ENCODE measurements around the gene HIGD1C. TPM values are rescaled to one million over a fixed set of nuclear protein-coding genes. Genes with fewer than 3 reads are reported as not detected.

HIGD1C gene
- total RNA-seq, 4 donors from 2014 or later, result not detected

GRCh38 chr12:51019927-51020326 is 67.6 kb downstream of the HIGD1C start:
- intact Hi-C loops (cut with DNase I; ENCODE audit: low total_unique reads) (no loop called here), in situ Hi-C loops (cut with MboI; ENCODE audit: low pct_ligation_motif_present in 1 of 4, low pct_unique_long_range_greater_than_20kb in 1 of 4, low sequenced_read_pairs in 3 of 4) (no loop called here)
- H3K4me3 ChIP-seq, result no peak overlapping the region
- DNase-seq, result no peak
- TF ChIP-seq CTCF (IDR thresholded peaks at IDR 0.05) (no peak), EP300 (IDR thresholded peaks at IDR 0.05; ENCODE audit: low read depth) (no peak), POLR2A (IDR thresholded peaks at IDR 0.05) (no peak), POLR2AphosphoS5 (IDR thresholded peaks at IDR 0.05) (no peak)
- 82 to 87% methylated on average over 2 of the region's 2 CpGs for WGBS, 2 donors (ENCODE audit: low coverage in 1 of 2)
- peaks cover 0 to 27% (median 15%) of the 10 kb centered on the region in 4 donors for H3K4me1 ChIP-seq
- no peaks in the 10 kb centered on the region for H3K9me3 ChIP-seq
- peak overlapping the region in 1 of 4 donors; percentile 5 for H3K27ac ChIP-seq
- H3K36me3 ChIP-seq, result no peaks in the 10 kb centered on the region
- no peaks in the 10 kb centered on the region for H3K27me3 ChIP-seq

Small RNAs within 50 kb of the gene (small RNA-seq; reads per million reads assigned to genes)
- gene AC008121.1 (0 reads per million in 4 donors), gene RF00019 (0 reads per million in 4 donors), gene RNU6-87P (0 reads per million in 4 donors)

Other genes starting within 250 kb of the HIGD1C start
- gene ATF1, start 188.4 kb upstream of the HIGD1C start, total RNA-seq, result 10 to 100 TPM in 3 of 4 donors, 1 to 10 TPM in 1; 10.0 to 19.4 (median 16.5) TPM
- not detected for gene TMPRSS12, start 109.6 kb upstream of the HIGD1C start, total RNA-seq
- 10 to 100 TPM in 3 of 4 donors, 1 to 10 TPM in 1; 9.7 to 48.7 (median 42.5) TPM for gene SLC11A2, start 73.8 kb downstream of the HIGD1C start, total RNA-seq
- gene LETMD1, start 95.8 kb downstream of the HIGD1C start, total RNA-seq, result 100 to 1,000 TPM in 1 of 4 donors, 10 to 100 TPM in 3; 45.3 to 109 (median 88.9) TPM
- 10 to 100 TPM; 14.3 to 69.6 (median 25.5) TPM for gene CSRNP2, start 131.1 kb downstream of the HIGD1C start, total RNA-seq
- 10 to 100 TPM; 13.5 to 20.5 (median 15.4) TPM for gene TFCP2, start 220.6 kb downstream of the HIGD1C start, total RNA-seq

Data from transverse colon (tissue), 4 donors.